Measurements from ENCODE around the gene TTC23.

DNA sequence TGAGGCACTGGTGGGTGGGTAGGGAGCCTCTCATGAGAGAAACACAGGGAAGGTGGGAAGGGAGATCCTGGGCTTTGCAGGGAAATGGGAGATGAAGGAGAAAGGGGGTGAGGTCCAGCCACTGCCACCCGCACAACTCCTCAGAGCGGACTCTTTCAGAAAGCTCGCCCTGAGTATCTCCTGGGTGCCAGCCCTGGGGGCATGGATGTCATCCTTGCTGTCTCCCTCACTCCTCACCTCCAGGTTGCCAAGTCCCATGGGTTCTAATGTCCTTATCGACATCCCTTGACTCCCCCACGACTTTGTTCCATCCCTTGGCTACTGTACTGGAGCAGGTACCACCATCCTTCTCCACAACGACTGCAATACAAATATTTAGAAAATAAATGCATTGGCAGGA, 103.6 kb downstream of the TTC23 start:
- no peak for TF ChIP-seq CTCF (IDR thresholded peaks at IDR 0.05)
- no peak for TF ChIP-seq EZH2 (IDR thresholded peaks at IDR 0.05)
- TF ChIP-seq EZH2phosphoT487 (IDR thresholded peaks at IDR 0.05), result no peak

All from neural progenitor cell (in vitro differentiated cells).